Vagina (tissue), 2 donors: ENCODE results near the gene PDHA2. TPM values are rescaled to one million over a fixed set of nuclear protein-coding genes. Genes with fewer than 3 reads are reported as not detected.

ENCODE experiments used
- DNase-seq, 2 donors: peaks; one replicate each; pipeline ENCODE4 v3.0.0-alpha.2; 2017; ENCODE audit errors: extremely low spot score in 2 of 2
- H3K27ac ChIP-seq: fragments of 200-600 bp; sonication (generic); one replicate; pipeline ENCODE4 v1.5.1; 2019
- H3K27me3 ChIP-seq: fragments of 200-600 bp; sonication (generic); one replicate; pipeline ENCODE4 v1.5.1; 2019
- H3K36me3 ChIP-seq, 2 donors: fragments of 200-600 bp; sonication (generic); one replicate each; pipeline ENCODE4 v1.5.1; 2017 to 2019
- H3K4me1 ChIP-seq: fragments of 200-600 bp; sonication (generic); one replicate; pipeline ENCODE4 v1.5.1; 2019
- H3K4me3 ChIP-seq, 2 donors: fragments of 200-600 bp; sonication (generic); 1 replicate in 1 of 2; 2 replicates in 1 of 2; pipeline ENCODE4 v1.5.1; 2016 to 2019
- H3K9me3 ChIP-seq: fragments of 200-600 bp; sonication (generic); one replicate; pipeline ENCODE4 v1.5.1; 2019
- CTCF ChIP-seq, 3 experiments: fragments of 450-650 bp in 2 of 3; fragments of 200-600 bp in 1 of 3; sonication (generic) in 1 of 3; IDR thresholded peaks; one replicate each; pipeline ENCODE4 v1.5.1; 2017 to 2019; ENCODE audit warnings: antibody characterized with exemption in 3 of 3, mild to moderate bottlenecking in 2 of 3, moderate library complexity in 2 of 3
- POLR2A ChIP-seq, 2 donors: fragments of 450-650 bp; IDR thresholded peaks; one replicate each; pipeline ENCODE4 v1.6.1; 2017; ENCODE audit warnings: antibody characterized with exemption in 2 of 2, mild to moderate bottlenecking in 2 of 2, moderate library complexity in 2 of 2
- POLR2AphosphoS5 ChIP-seq, 2 donors: sonication (generic); formaldehyde crosslinking; IDR thresholded peaks; one replicate each; pipeline ENCODE4 v1.9.0; 2017; ENCODE audit warnings: antibody characterized with exemption in 2 of 2, mild to moderate bottlenecking in 2 of 2, low read depth in 1 of 2; ENCODE audit not compliant: insufficient read depth in 1 of 2
- intact Hi-C: fragments of 100-400 bp; cut with DNase I; formaldehyde crosslinking; loops from one replicate; pipeline ENCODE4 v1.15.1; 2023
- total RNA-seq: library from RNA; depleted of rRNA; stranded (reverse); fragments of >200 nt; gene quantifications from one replicate; pipeline ENCODE4 v1.2.3, GENCODE V29; 2016

Gene PDHA2
- not detected for total RNA-seq

- no peak for DNase-seq
- intact Hi-C loops: no loop called here
Observed at GRCh38 chr4:95839891-95840290, at the start of gene PDHA2. PDHA2 (plus strand) TSS chr4:95840093; CDS start chr4:95840151, 58 bp downstream.

GRCh38 chr4:95798003-95798402 lies 41.9 kb upstream of the PDHA2 start:
- Histone ChIP-seq H3K27ac (no peak overlapping the region), H3K27me3 (no peaks in the 10 kb centered on the region), H3K36me3 (no peaks in the 10 kb centered on the region), H3K9me3 (no peaks in the 10 kb centered on the region), H3K4me3 (no peak overlapping the region), H3K4me1 (no peaks in the 10 kb centered on the region)
- no peak for DNase-seq
- no peak for TF ChIP-seq POLR2AphosphoS5 (IDR thresholded peaks at IDR 0.05; ENCODE audit: insufficient read depth in 1 of 2, low read depth in 1 of 2)
- TF ChIP-seq CTCF (IDR thresholded peaks at IDR 0.05): no peak
- TF ChIP-seq POLR2A (IDR thresholded peaks at IDR 0.05): no peak
- intact Hi-C loops: no loop called here

More at GRCh38 chr4:95839891-95840290, at the start of gene PDHA2:
- Histone ChIP-seq H3K4me1 (no peaks in the 10 kb centered on the region), H3K36me3 (no peaks in the 10 kb centered on the region), H3K27ac (no peak within 1 kb of the TSS), H3K9me3 (no peaks in the 10 kb centered on the region), H3K27me3 (no peaks in the 10 kb centered on the region), H3K4me3 (no peak within 1 kb of the TSS)
- TF ChIP-seq POLR2AphosphoS5 (IDR thresholded peaks at IDR 0.05; ENCODE audit: insufficient read depth in 1 of 2, low read depth in 1 of 2) (no peak), POLR2A (IDR thresholded peaks at IDR 0.05) (no peak), CTCF (IDR thresholded peaks at IDR 0.05) (no peak)

GRCh38 chr4:95798727-95799126 lies 41.2 kb upstream of the PDHA2 start:
- DNase-seq: no peak
- no peak overlapping the region for H3K4me3 ChIP-seq
- no peaks in the 10 kb centered on the region for H3K36me3 ChIP-seq
- H3K27ac ChIP-seq: no peak overlapping the region
- H3K27me3 ChIP-seq: no peaks in the 10 kb centered on the region
- intact Hi-C loops: no loop called here
- H3K9me3 ChIP-seq: no peaks in the 10 kb centered on the region
- H3K4me1 ChIP-seq: no peaks in the 10 kb centered on the region
- TF ChIP-seq POLR2A (IDR thresholded peaks at IDR 0.05): no peak
- TF ChIP-seq POLR2AphosphoS5 (IDR thresholded peaks at IDR 0.05; ENCODE audit: insufficient read depth in 1 of 2, low read depth in 1 of 2): no peak
- TF ChIP-seq CTCF (IDR thresholded peaks at IDR 0.05): no peak

GRCh38 chr4:95821867-95822266 lies 18.0 kb upstream of the PDHA2 start:
- no peak overlapping the region for H3K4me3 ChIP-seq
- H3K36me3 ChIP-seq: no peaks in the 10 kb centered on the region
- no peaks in the 10 kb centered on the region for H3K4me1 ChIP-seq
- no peak for DNase-seq
- TF ChIP-seq POLR2A (IDR thresholded peaks at IDR 0.05) (no peak), CTCF (IDR thresholded peaks at IDR 0.05) (no peak)
- H3K9me3 ChIP-seq: no peaks in the 10 kb centered on the region
- no peaks in the 10 kb centered on the region for H3K27me3 ChIP-seq
- intact Hi-C loops: no loop called here
- H3K27ac ChIP-seq: no peak overlapping the region

GRCh38 chr4:95825546-95825945 lies 14.3 kb upstream of the PDHA2 start:
- Histone ChIP-seq H3K27ac (no peak overlapping the region), H3K9me3 (no peaks in the 10 kb centered on the region), H3K27me3 (no peaks in the 10 kb centered on the region), H3K4me1 (no peaks in the 10 kb centered on the region), H3K4me3 (no peak overlapping the region), H3K36me3 (no peaks in the 10 kb centered on the region)
- no peak for TF ChIP-seq CTCF (IDR thresholded peaks at IDR 0.05)
- no peak for TF ChIP-seq POLR2A (IDR thresholded peaks at IDR 0.05)
- no peak for TF ChIP-seq POLR2AphosphoS5 (IDR thresholded peaks at IDR 0.05; ENCODE audit: insufficient read depth in 1 of 2, low read depth in 1 of 2)
- no peak for DNase-seq
- intact Hi-C loops: no loop called here
